H1 (cell line): Measurements from ENCODE around the gene AGBL5. TPM values are rescaled to one million over a fixed set of nuclear protein-coding genes. Genes with fewer than 3 reads are reported as not detected.

ENCODE experiments used
- BRCA1 ChIP-seq: IDR thresholded peaks from 2 replicates; pipeline ENCODE4 v1.6.1; 2012; ENCODE audit warnings: low read depth, low read length, improper control_type of control experiment
- CHD1 ChIP-seq: IDR thresholded peaks from 2 replicates; pipeline ENCODE4 v1.6.1; 2012; ENCODE audit warnings: low read depth, low read length, improper control_type of control experiment
- CREB1 ChIP-seq: IDR thresholded peaks from 2 replicates; pipeline ENCODE4 v1.6.1; 2012; ENCODE audit warnings: inconsistent platforms
- JUN ChIP-seq: IDR thresholded peaks from 2 replicates; pipeline ENCODE4 v1.6.1; 2011; ENCODE audit warnings: low read depth, mild to moderate bottlenecking, improper control_type of control experiment, low read length
- RAD21 ChIP-seq, 2 experiments: IDR thresholded peaks in 1 of 2; conservative IDR thresholded peaks in 1 of 2; 2 replicates each; pipeline ENCODE4 v1.6.1; 2011; ENCODE audit warnings: low read depth in 2 of 2, low read length in 2 of 2, improper control_type of control experiment in 1 of 2, inconsistent platforms in 1 of 2, mild to moderate bottlenecking in 1 of 2, moderate library complexity in 1 of 2
- RBBP5 ChIP-seq: IDR thresholded peaks from 2 replicates; pipeline ENCODE4 v1.7.1; 2012; ENCODE audit warnings: low read depth, mild to moderate bottlenecking, inconsistent platforms, low read length, moderate library complexity, borderline replicate concordance
- RNF2 ChIP-seq: fragments of 200-900, 300-1000 bp; sonication (generic); IDR thresholded peaks from 2 replicates; pipeline ENCODE4 v1.7.1; 2016; ENCODE audit warnings: borderline replicate concordance, low read depth, mild to moderate bottlenecking, antibody characterized with exemption, low read length; ENCODE audit not compliant: poor library complexity, severe bottlenecking; ENCODE audit errors: missing control alignments
- SIRT6 ChIP-seq: IDR thresholded peaks from one replicate; pipeline ENCODE4 v1.7.1; 2012; ENCODE audit warnings: low read length, inconsistent platforms
- TAF1 ChIP-seq: IDR thresholded peaks from 2 replicates; pipeline ENCODE4 v1.6.1; 2011; ENCODE audit warnings: mild to moderate bottlenecking, low read depth, low read length
- polyA plus RNA-seq, 7 experiments: library from polyadenylated mRNA; depleted of rRNA in 3 of 7; stranded (reverse) in 5 of 7; unstranded in 2 of 7; fragments of >200 nt in 5 of 7; fragments of 200-250 nt in 2 of 7; gene quantifications; 1 replicate in 5 of 7; 2 replicates in 1 of 7; 4 replicates in 1 of 7; pipeline versions ENCODE4 v1.2.1 to v1.2.3, GENCODE V29; 2011 to 2013; ENCODE audit warnings: missing spikeins in 2 of 7, mixed read lengths in 2 of 7
- total RNA-seq: library from RNA; stranded (reverse); fragmentation: NEBNext Ultra II Directional; extraction: Animal tissue kit (Norgen Biotek cat#: 25700); gene quantifications from 2 replicates; pipeline ENCODE4 v1.2.1, GENCODE V29; 2021

Gene AGBL5
- total and polyA plus RNA-seq, 2 of the 8 experiments (the other 6 are each of a cell fraction or from before 2014, with no cell fraction given) = 45.4 to 62.0 TPM

DNA sequence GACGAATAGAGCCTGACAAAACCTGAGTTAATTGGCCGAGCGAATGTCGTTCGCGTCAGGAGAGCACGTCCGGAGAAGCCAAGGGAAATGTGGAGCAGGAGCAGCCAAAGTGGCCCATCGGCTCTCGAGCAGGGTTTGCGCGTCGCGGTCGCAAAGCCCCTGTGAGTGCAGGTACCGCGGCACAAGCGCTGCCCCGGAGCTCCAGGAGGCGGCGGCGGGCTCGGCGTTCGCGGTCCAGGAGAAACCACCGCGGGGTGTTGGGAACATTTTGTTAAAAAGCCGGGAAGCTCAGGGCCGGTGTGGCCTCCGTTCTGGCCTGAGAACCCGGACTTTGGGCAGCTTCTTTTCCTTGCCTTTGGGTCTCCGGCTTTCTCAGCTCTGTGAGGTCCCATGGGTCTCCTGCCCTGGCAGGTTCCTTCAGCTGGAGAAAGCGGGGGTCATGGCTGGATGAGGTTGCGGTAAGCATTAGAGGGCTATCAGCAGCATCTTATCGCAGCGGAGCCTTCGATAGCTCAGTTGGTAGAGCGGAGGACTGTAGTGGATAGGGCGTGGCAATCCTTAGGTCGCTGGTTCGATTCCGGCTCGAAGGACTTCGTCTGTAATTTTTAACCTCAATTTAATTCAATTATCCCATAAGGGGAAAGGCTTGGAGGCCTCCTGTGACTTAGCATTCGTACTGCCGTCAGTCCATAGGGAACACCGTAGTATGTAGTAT lies 1.0 kb upstream of the AGBL5 start (continued):
- TF ChIP-seq SIRT6 = no peak
- peak; percentile 100 for TF ChIP-seq RBBP5
- no peak for TF ChIP-seq BRCA1
- TF ChIP-seq RNF2 = no peak
- TF ChIP-seq TAF1 = 0 out of 2 replicates have a peak, but pooled peaks have one; percentile 27
- TF ChIP-seq JUN = no peak
- 0 out of 2 replicates have a peak, but pooled peaks have one; percentile 3 for TF ChIP-seq CHD1
- no peak; a peak in 1 of 4 replicates for TF ChIP-seq RAD21 (IDR thresholded peaks at IDR 0.05 in 1 of 2, conservative IDR thresholded peaks at IDR 0.05 in 1 of 2; ENCODE audit: low read depth in 2 of 2, low read length in 2 of 2)
- TF ChIP-seq CREB1 = no peak
- TF ChIP-seq, all 59 proteins: peak for 20
